NCI-H748 treated with DMSO at 0.1 percent for 48 hours (cell line): ENCODE data around the gene RAB30.
"Not testable (repeated sequence)": the region's sequence is repeated elsewhere in the genome, so short reads cannot be mapped to it uniquely, and the experiment has no call there.

Experiments
- DNase-seq: peaks from one replicate; lab custom pipeline; 2025; lab: John Stamatoyannopoulos, UW

Gene RAB30

GRCh38 chr11:82943430-82943829 is 128.3 kb downstream of the RAB30 start:
- not testable (repeated sequence) for DNase-seq

DNA sequence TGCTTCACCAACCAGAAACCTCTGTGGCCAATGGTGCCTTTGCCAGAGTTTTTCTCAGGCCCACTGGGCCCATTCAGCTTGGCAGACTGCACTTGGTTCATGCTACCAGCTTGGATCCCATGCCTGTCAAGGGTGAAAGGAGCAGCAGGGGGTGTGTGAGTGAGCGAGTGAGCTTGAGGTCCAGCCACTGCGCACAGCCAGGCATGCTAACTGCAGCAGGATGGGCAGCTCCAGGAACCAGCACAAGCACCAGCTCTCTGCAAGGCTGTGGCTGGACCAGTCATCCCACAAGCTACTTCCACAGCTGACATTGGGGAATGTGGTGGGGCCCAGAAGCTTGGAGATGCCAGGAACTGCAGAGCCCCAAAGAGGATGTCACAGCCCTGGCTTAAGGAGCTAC is 129.3 kb downstream of the RAB30 start:
- no peak for DNase-seq

- no peak for DNase-seq
Observed at GRCh38 chr11:82939456-82939855, 132.2 kb downstream of the RAB30 start.

- DNase-seq, result no peak
Observed at GRCh38 chr11:82937554-82937953, 134.1 kb downstream of the RAB30 start.

DNA sequence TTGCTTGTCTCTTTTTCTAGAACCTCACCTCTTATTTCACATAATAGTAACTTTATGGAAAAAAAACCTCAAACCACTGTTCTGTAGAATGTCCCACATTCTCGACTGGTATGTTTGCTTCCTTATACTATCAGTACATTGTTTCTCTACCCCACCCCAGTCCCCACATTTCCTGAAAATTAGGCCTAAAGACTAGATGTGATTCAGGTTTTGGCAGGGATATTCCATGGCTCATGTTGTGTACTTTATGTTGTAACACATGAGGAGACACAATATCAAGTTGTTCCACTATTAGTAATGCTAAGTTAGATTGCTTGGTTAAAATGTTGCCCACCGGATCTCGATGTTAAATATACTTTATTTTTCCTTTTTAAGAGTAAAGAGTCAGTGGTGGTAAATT is 135.4 kb downstream of the RAB30 start:
- DNase-seq, result no peak

DNA sequence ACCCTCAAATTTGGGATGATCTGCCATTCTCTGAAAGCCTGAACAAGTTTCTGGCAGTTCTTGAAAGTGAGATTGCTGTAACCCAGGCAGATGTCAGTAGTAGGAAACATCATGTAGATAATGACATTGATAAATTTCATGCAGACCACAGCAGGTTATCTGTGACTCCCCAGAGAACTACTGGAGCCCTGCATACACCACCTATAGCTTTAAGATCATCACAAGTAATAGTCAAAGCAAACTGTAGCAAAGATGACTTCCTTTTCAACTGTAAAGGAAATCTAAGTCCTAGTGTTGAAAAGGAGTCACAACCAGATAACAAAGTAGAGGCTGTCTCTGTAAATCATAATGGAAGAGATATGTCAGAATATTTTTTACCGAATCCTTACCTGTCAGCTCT is 139.1 kb downstream of the RAB30 start:
- no peak for DNase-seq

- no peak for DNase-seq
Observed at GRCh38 chr11:82930734-82931133, 141.0 kb downstream of the RAB30 start.

GRCh38 chr11:82930229-82930628 is 141.5 kb downstream of the RAB30 start:
- no peak for DNase-seq

GRCh38 chr11:82929121-82929520 is 142.6 kb downstream of the RAB30 start:
- DNase-seq, result no peak

DNA sequence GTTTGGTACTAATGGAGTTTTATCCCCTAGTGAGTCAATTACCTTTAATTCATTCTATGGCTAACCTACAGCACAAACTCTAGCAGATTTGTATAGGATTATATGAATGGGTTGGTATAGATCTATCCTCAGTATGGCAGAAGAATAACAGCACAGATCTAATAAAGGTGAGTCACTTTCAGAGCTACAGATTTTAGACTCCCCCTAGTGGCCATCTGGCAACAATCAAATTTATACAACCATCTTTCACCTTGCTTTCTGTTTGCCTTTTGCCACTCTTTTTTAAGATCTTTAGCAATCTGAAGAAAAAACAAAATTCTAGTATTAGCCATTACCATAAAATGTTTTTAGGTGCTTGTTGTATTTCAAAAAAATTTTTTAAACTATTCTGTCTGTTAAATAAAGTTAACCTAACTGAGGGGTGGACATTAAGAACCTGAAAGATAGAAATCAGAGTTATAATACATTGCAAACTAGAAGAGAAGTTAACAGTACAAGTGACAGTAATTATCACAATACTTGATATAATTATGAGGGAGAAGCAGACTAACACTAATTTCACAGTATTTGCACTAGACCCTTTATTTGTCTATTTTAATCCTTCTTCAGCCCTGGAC is 144.3 kb downstream of the RAB30 start:
- DNase-seq, result peak; percentile 36

GRCh38 chr11:82924522-82925224 is 147.0 kb downstream of the RAB30 start:
- no peak for DNase-seq
